Gastrocnemius medialis (tissue), 4 donors: ENCODE results near the gene NDOR1.

Experiments used
- CTCF ChIP-seq, 5 experiments: fragments of 450-650 bp in 3 of 5; fragments of 200-600 bp in 2 of 5; sonication (generic) in 2 of 5; IDR thresholded peaks in 4 of 5; conservative IDR thresholded peaks in 1 of 5; 1 replicate in 4 of 5; 2 replicates in 1 of 5; pipeline ENCODE4 v1.5.1; 2016 to 2019; ENCODE audit warnings: antibody characterized with exemption in 5 of 5, mild to moderate bottlenecking in 3 of 5, moderate library complexity in 3 of 5
- POLR2A ChIP-seq, 2 donors: fragments of 450-650 bp; IDR thresholded peaks; one replicate each; pipeline ENCODE4 v1.6.1; 2017; ENCODE audit warnings: antibody characterized with exemption in 2 of 2, mild to moderate bottlenecking in 2 of 2, moderate library complexity in 2 of 2

GRCh38 chr9:137247135-137247915 is 41.8 kb downstream of the NDOR1 start:
- TF ChIP-seq POLR2A (IDR thresholded peaks at IDR 0.05) = no peak
- no peak for TF ChIP-seq CTCF (IDR thresholded peaks at IDR 0.05 in 4 of 5, conservative IDR thresholded peaks at IDR 0.05 in 1 of 5)
